Vagina (tissue), 2 donors: Measurements from ENCODE around the gene SNCA. TPM values are rescaled to one million over a fixed set of nuclear protein-coding genes. Genes with fewer than 3 reads are reported as not detected.

ENCODE experiments used
- DNase-seq, 2 donors: peaks; one replicate each; pipeline ENCODE4 v3.0.0-alpha.2; 2017; ENCODE audit errors: extremely low spot score in 2 of 2
- H3K27ac ChIP-seq: fragments of 200-600 bp; sonication (generic); one replicate; pipeline ENCODE4 v1.5.1; 2019
- H3K27me3 ChIP-seq: fragments of 200-600 bp; sonication (generic); one replicate; pipeline ENCODE4 v1.5.1; 2019
- H3K36me3 ChIP-seq, 2 donors: fragments of 200-600 bp; sonication (generic); one replicate each; pipeline ENCODE4 v1.5.1; 2017 to 2019
- H3K4me1 ChIP-seq: fragments of 200-600 bp; sonication (generic); one replicate; pipeline ENCODE4 v1.5.1; 2019
- H3K4me3 ChIP-seq, 2 donors: fragments of 200-600 bp; sonication (generic); 1 replicate in 1 of 2; 2 replicates in 1 of 2; pipeline ENCODE4 v1.5.1; 2016 to 2019
- H3K9me3 ChIP-seq: fragments of 200-600 bp; sonication (generic); one replicate; pipeline ENCODE4 v1.5.1; 2019
- POLR2A ChIP-seq, 2 donors: fragments of 450-650 bp; IDR thresholded peaks; one replicate each; pipeline ENCODE4 v1.6.1; 2017; ENCODE audit warnings: antibody characterized with exemption in 2 of 2, mild to moderate bottlenecking in 2 of 2, moderate library complexity in 2 of 2
- POLR2AphosphoS5 ChIP-seq, 2 donors: sonication (generic); formaldehyde crosslinking; IDR thresholded peaks; one replicate each; pipeline ENCODE4 v1.9.0; 2017; ENCODE audit warnings: antibody characterized with exemption in 2 of 2, mild to moderate bottlenecking in 2 of 2, low read depth in 1 of 2; ENCODE audit not compliant: insufficient read depth in 1 of 2
- intact Hi-C: fragments of 100-400 bp; cut with DNase I; formaldehyde crosslinking; loops from one replicate; pipeline ENCODE4 v1.15.1; 2023
- total RNA-seq: library from RNA; depleted of rRNA; stranded (reverse); fragments of >200 nt; gene quantifications from one replicate; pipeline ENCODE4 v1.2.3, GENCODE V29; 2016
- TF ChIP-seq, protein P1 (sequence below), 3 experiments: fragments of 450-650 bp in 2 of 3; fragments of 200-600 bp in 1 of 3; sonication (generic) in 1 of 3; IDR thresholded peaks; one replicate each; pipeline ENCODE4 v1.5.1; 2017 to 2019; ENCODE audit warnings: antibody characterized with exemption in 3 of 3, mild to moderate bottlenecking in 2 of 3, moderate library complexity in 2 of 3

The SNCA gene
- total RNA-seq, 1 donor from 2014 or later: 27.3 TPM

DNA sequence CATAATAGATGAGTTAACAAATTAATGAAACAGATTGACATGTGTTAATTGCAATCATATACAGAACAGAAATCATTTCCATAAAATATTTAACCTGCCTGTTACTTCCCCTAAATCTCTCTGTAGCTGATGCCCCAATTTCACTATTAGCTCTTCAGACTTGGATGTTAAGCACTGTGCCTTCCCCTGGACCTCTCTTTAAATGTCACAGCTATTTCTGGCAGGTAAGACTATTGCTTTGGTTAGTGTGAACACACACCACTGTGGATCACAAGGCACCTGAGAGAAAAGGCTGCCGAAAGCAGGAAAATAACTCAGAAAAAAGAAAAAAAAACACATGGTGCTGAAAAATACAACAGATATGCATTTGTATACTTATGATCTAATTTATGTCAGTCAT, 91.3 kb downstream of the SNCA start:
- TF ChIP-seq, protein P1, sequence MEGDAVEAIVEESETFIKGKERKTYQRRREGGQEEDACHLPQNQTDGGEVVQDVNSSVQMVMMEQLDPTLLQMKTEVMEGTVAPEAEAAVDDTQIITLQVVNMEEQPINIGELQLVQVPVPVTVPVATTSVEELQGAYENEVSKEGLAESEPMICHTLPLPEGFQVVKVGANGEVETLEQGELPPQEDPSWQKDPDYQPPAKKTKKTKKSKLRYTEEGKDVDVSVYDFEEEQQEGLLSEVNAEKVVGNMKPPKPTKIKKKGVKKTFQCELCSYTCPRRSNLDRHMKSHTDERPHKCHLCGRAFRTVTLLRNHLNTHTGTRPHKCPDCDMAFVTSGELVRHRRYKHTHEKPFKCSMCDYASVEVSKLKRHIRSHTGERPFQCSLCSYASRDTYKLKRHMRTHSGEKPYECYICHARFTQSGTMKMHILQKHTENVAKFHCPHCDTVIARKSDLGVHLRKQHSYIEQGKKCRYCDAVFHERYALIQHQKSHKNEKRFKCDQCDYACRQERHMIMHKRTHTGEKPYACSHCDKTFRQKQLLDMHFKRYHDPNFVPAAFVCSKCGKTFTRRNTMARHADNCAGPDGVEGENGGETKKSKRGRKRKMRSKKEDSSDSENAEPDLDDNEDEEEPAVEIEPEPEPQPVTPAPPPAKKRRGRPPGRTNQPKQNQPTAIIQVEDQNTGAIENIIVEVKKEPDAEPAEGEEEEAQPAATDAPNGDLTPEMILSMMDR (IDR thresholded peaks at IDR 0.05): no peak
- TF ChIP-seq POLR2AphosphoS5 (IDR thresholded peaks at IDR 0.05; ENCODE audit: insufficient read depth in 1 of 2, low read depth in 1 of 2) (no peak), POLR2A (IDR thresholded peaks at IDR 0.05) (no peak)
- intact Hi-C loops: no loop called here
- Histone ChIP-seq H3K36me3 (no peaks in the 10 kb centered on the region), H3K27me3 (no peaks in the 10 kb centered on the region), H3K9me3 (no peaks in the 10 kb centered on the region), H3K27ac (peak overlapping the region; percentile 25), H3K4me3 (no peak overlapping the region), H3K4me1 (no peaks in the 10 kb centered on the region)
- no peak for DNase-seq

DNA sequence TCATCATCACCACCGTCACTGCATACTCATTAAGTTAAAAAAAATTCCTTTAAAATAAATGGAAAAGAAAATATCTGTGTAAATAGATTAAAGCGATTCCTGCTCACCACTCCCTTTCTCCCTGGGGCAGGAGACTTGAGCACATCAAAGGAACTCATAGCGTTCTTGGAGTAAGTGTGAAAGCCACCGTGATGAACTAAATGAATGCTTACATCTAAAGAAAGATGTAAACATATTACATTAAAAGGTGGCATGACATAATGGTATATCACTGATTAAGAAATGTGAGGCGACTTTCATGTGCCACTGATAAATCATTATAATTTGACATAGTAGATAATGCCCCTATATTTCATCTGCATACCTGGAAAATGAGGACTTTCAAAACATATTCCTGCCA, 92.0 kb downstream of the SNCA start:
- Histone ChIP-seq H3K36me3 (no peaks in the 10 kb centered on the region), H3K27me3 (no peaks in the 10 kb centered on the region), H3K4me1 (no peaks in the 10 kb centered on the region), H3K27ac (peak overlapping the region; percentile 25), H3K9me3 (no peaks in the 10 kb centered on the region), H3K4me3 (no peak overlapping the region)
- TF ChIP-seq POLR2AphosphoS5 (IDR thresholded peaks at IDR 0.05; ENCODE audit: insufficient read depth in 1 of 2, low read depth in 1 of 2) (no peak), POLR2A (IDR thresholded peaks at IDR 0.05) (no peak)
- TF ChIP-seq, protein P1 (IDR thresholded peaks at IDR 0.05): no peak
- intact Hi-C loops: no loop called here
- DNase-seq: no peak

DNA sequence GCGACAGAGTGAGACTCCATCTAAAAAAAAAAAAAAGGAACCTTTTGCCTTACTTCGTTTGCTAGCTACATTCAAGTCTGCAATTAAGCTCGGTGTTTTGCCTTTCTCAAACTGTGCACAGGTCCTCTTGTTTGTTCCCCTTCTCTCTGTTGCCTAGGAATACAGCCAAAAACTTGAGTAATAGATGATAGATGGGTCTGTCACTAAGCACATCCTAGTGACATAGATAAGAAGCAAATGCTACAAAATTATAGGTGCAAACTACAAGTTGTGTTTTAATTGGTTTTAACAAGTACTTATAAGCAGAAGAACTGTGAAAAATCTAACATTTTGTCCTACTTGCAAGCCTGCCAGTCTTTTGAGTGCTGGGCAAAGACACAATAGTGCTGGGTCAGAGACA, 95.2 kb downstream of the SNCA start:
- no peak overlapping the region for H3K27ac ChIP-seq
- DNase-seq: no peak
- no peak overlapping the region for H3K4me3 ChIP-seq
- no peaks in the 10 kb centered on the region for H3K36me3 ChIP-seq
- TF ChIP-seq POLR2A (IDR thresholded peaks at IDR 0.05) (no peak), POLR2AphosphoS5 (IDR thresholded peaks at IDR 0.05; ENCODE audit: insufficient read depth in 1 of 2, low read depth in 1 of 2) (no peak)
- TF ChIP-seq, protein P1 (IDR thresholded peaks at IDR 0.05): no peak
- intact Hi-C loops: no loop called here
- no peaks in the 10 kb centered on the region for H3K9me3 ChIP-seq
- no peaks in the 10 kb centered on the region for H3K27me3 ChIP-seq
- no peaks in the 10 kb centered on the region for H3K4me1 ChIP-seq

DNA sequence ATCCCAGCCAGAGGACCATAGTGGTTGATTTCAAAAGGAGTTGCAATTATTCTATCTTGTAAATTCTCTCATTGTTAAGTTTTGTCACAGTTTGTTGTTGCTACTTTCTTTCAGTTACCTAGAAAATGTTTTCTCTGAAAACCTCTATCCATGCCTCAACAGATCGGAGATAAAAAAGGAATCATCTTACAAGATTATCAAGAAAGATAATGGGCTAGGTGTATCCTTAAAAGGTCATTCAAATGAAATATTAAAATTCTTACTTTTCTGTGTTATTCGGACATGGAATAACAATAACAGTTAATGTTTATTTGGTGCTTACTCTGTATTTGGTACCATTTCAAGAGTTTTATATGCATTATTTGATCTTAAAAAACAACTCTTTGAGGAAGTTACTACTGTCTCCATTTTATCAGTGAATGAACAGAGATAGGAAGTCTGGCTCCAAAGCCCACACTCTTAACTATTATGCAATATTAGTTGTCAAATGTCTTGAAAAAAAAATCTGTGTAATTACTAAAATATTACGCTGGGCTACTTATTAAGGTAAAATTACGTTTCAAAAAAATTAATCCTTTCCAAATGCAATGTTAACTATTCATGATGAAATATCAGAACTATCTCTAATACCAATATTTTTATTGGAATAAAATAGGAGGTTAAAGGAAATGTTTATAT, 97.5 kb downstream of the SNCA start:
- H3K27ac ChIP-seq: no peak overlapping the region

DNA sequence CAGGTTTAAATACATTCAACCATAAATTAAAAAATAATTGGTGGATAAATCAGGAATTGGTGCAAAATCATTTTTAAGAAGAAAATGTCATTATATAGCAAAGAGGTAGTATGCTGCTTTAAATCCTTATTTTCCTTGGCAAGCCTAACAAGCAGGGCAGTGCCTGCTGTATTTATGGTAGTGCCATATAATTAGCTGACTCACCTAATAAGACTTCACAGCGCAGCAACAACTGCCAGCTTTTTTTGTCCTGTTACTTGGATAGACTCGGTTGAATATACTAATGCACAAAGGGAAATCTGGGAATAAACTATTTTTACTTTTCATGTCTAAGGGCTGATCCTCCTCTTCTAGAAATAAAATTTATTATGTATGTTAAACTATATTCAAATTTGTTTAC, 99.1 kb downstream of the SNCA start:
- no peaks in the 10 kb centered on the region for H3K27me3 ChIP-seq
- no peak overlapping the region for H3K27ac ChIP-seq
- H3K36me3 ChIP-seq: no peaks in the 10 kb centered on the region

More for the DNA sequence above, 97.5 kb downstream of the SNCA start:
- no peaks in the 10 kb centered on the region for H3K36me3 ChIP-seq
- intact Hi-C loops: no loop called here
- H3K4me3 ChIP-seq: no peak overlapping the region
- no peak for TF ChIP-seq POLR2A (IDR thresholded peaks at IDR 0.05)
- TF ChIP-seq, protein P1 (IDR thresholded peaks at IDR 0.05): no peak
- no peak for TF ChIP-seq POLR2AphosphoS5 (IDR thresholded peaks at IDR 0.05; ENCODE audit: insufficient read depth in 1 of 2, low read depth in 1 of 2)
- no peaks in the 10 kb centered on the region for H3K9me3 ChIP-seq
- H3K4me1 ChIP-seq: no peaks in the 10 kb centered on the region
- DNase-seq: no peak
- no peaks in the 10 kb centered on the region for H3K27me3 ChIP-seq

More for the DNA sequence above, 99.1 kb downstream of the SNCA start:
- Histone ChIP-seq H3K4me1 (no peaks in the 10 kb centered on the region), H3K9me3 (no peaks in the 10 kb centered on the region), H3K4me3 (no peak overlapping the region)
- TF ChIP-seq POLR2AphosphoS5 (IDR thresholded peaks at IDR 0.05; ENCODE audit: insufficient read depth in 1 of 2, low read depth in 1 of 2) (peak in 1 of 2 donors; percentile 21), POLR2A (IDR thresholded peaks at IDR 0.05) (no peak)
- DNase-seq: no peak
- intact Hi-C loops: no loop called here
